ENCODE results near the gene ADAM12. TPM values are rescaled to one million over a fixed set of nuclear protein-coding genes. Genes with fewer than 3 reads are reported as not detected.

ADAM12 gene
- total and polyA plus RNA-seq, 9 of the 15 experiments (the other 6 are each of a cell fraction or from before 2014, with no cell fraction given): not detected

DNA sequence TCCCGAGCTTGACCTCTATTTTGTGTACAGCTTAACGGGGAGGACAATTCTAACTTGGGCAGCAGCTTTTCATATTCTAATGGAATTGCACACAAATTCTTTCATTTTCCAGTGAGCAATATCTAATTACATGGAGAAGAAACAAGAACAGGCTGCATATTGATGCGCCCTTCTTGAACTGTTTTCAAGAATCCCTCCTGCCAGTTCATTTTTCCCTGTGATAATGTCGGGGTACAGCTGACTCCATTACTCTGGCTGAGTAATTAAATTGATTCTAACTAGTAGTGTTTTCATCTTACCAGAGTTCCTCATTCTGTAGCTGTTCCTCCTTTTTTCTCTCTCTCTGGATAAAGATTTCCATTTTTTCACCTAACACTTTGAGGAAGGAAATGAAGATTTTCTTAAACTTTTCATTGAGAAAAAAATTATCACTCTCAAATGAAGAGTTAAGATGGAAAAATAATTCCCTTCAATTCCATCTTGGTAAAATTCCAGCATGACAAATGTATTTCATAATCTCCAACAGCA, 301.1 kb downstream of the ADAM12 start:
- 3% methylated on average over 4 of the region's 4 CpGs for WGBS (ENCODE audit: insufficient coverage, low coverage, missing lambda C conversion rate)
- ATAC-seq (no peak), FAIRE-seq (no peak), DNase-seq (ENCODE audit: extremely low read depth in 1 of 4, low spot score in 3 of 4) (no peak)
- H3K36me3 ChIP-seq (ENCODE audit: control insufficient read depth, insufficient read depth, low read length): no peaks in the 10 kb centered on the region
- H3K9ac ChIP-seq (ENCODE audit: insufficient read depth in 1 of 2, low read depth in 2 of 2, low read length in 2 of 2): no peak overlapping the region
- H3K9me1 ChIP-seq (ENCODE audit: control insufficient read depth, insufficient read depth, low read length): no peaks in the 10 kb centered on the region
- H3K4me1 ChIP-seq (replicated peaks in 1 of 2; ENCODE audit: control insufficient read depth in 2 of 2, insufficient read depth in 2 of 2, low read length in 2 of 2): no peaks in the 10 kb centered on the region; a peak in 1 of 5 replicates
- H4K20me1 ChIP-seq (replicated peaks; ENCODE audit: control insufficient read depth, insufficient read depth, low read length): no peaks in the 10 kb centered on the region
- H3K4me2 ChIP-seq (ENCODE audit: insufficient read depth, low read length): no peak overlapping the region
- in situ Hi-C loops (cut with MboI): no loop called here
- intact Hi-C loops (cut with micrococcal nuclease): no loop called here
- no peaks in the 10 kb centered on the region for H3K9me3 ChIP-seq (replicated peaks; ENCODE audit: control insufficient read depth, insufficient read depth, low read depth, low read length)
- BruUV-seq (replicated peaks): no TSS peak
- no peak overlapping the region for H2AFZ ChIP-seq (ENCODE audit: low read depth, low read length)
- ChIA-PET CTCF (ENCODE audit: low intra/inter-chr PET ratio) (no interaction called here), POLR2A (interaction anchor here (0.8 kb wide), 1 partner anchor 110 kb away, joined by 5 read pairs; no protein-coding TSS in a partner anchor)
- H3K79me2 ChIP-seq (ENCODE audit: control insufficient read depth, insufficient read depth, low read length): no peaks in the 10 kb centered on the region
- no peak overlapping the region for H3K27ac ChIP-seq (ENCODE audit: extremely low read depth, low read depth, low read length)
- H3K4me3 ChIP-seq: no peak overlapping the region
- TF ChIP-seq TAF1 (IDR thresholded peaks at IDR 0.05; ENCODE audit: control insufficient read depth, extremely low read depth, insufficient read depth, low read length, severe bottlenecking) (no peak), BMI1 (IDR thresholded peaks at IDR 0.05; ENCODE audit: low read length) (no peak), EWSR1 (IDR thresholded peaks at IDR 0.05; ENCODE audit: borderline replicate concordance, low read depth, partially characterized antibody) (no peak), SIN3B (IDR thresholded peaks at IDR 0.05; ENCODE audit: low read depth) (no peak), YBX1 (IDR thresholded peaks at IDR 0.05) (no peak), HNRNPL (IDR thresholded peaks at IDR 0.05; ENCODE audit: low read depth, low read length) (no peak), BCL6 (CRISPR knock-in tag; IDR thresholded peaks at IDR 0.05) (no peak)
- TF ChIP-seq, protein P1, sequence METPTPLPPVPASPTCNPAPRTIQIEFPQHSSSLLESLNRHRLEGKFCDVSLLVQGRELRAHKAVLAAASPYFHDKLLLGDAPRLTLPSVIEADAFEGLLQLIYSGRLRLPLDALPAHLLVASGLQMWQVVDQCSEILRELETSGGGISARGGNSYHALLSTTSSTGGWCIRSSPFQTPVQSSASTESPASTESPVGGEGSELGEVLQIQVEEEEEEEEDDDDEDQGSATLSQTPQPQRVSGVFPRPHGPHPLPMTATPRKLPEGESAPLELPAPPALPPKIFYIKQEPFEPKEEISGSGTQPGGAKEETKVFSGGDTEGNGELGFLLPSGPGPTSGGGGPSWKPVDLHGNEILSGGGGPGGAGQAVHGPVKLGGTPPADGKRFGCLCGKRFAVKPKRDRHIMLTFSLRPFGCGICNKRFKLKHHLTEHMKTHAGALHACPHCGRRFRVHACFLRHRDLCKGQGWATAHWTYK (CRISPR knock-in tag; IDR thresholded peaks at IDR 0.05): no peak
- no peaks in the 10 kb centered on the region for H3K27me3 ChIP-seq (ENCODE audit: control insufficient read depth in 2 of 2, insufficient read depth in 2 of 2, low read length in 2 of 2)

Measured in K562 (cell line).